T-helper 17 cell (primary cell): ENCODE results near the gene CLC. TPM values are rescaled to one million over a fixed set of nuclear protein-coding genes. Genes with fewer than 3 reads are reported as not detected.
"Not testable (repeated sequence)": the region's sequence is repeated elsewhere in the genome, so short reads cannot be mapped to it uniquely, and the experiment has no call there.

ENCODE experiments used
- ATAC-seq: fragments of 150-1000 bp; cut with Tn5 transposase; 2 replicates; pipeline ENCODE4 v1.10.0; 2021; ENCODE audit warnings: mild to moderate bottlenecking, moderate library complexity
- DNase-seq, 3 donors: peaks; one replicate each; pipeline versions ENCODE4 v3.0.0 to v3.0.0-alpha.2; 2020 to 2021
- H3K9me3 ChIP-seq: one replicate; pipeline ENCODE4 v1.7.0; 2013; ENCODE audit warnings: low read length, mild to moderate bottlenecking; ENCODE audit not compliant: control insufficient read depth, poor library complexity, severe bottlenecking
- H3K27ac Mint-ChIP-seq: one replicate; pipeline ENCODE4 v1.8.0; 2022; ENCODE audit warnings: mild to moderate bottlenecking, moderate library complexity, mixed read lengths
- H3K27me3 Mint-ChIP-seq: one replicate; pipeline ENCODE4 v1.8.0; 2022; ENCODE audit warnings: mixed read lengths
- H3K36me3 Mint-ChIP-seq: one replicate; pipeline ENCODE4 v1.8.0; 2022; ENCODE audit warnings: low read depth, mixed read lengths
- H3K4me1 Mint-ChIP-seq: one replicate; pipeline ENCODE4 v1.8.0; 2022; ENCODE audit warnings: mild to moderate bottlenecking, mixed read lengths
- H3K4me3 Mint-ChIP-seq: one replicate; pipeline ENCODE4 v1.8.0; 2022; ENCODE audit warnings: mild to moderate bottlenecking, moderate library complexity, mixed read lengths
- total RNA-seq, 4 donors: library from RNA in 2 of 4; stranded (reverse) in 2 of 4; gene quantifications; one replicate each; pipeline ENCODE4 v1.2.3 and lab custom pipeline; 2022 to 2026

Gene CLC
- total RNA-seq: 1 to 10 TPM; 1.9 to 8.2 TPM
- 0 to 0.46 reads per million in 2 donors for total RNA-seq (lab: John Stamatoyannopoulos, UW)

DNA sequence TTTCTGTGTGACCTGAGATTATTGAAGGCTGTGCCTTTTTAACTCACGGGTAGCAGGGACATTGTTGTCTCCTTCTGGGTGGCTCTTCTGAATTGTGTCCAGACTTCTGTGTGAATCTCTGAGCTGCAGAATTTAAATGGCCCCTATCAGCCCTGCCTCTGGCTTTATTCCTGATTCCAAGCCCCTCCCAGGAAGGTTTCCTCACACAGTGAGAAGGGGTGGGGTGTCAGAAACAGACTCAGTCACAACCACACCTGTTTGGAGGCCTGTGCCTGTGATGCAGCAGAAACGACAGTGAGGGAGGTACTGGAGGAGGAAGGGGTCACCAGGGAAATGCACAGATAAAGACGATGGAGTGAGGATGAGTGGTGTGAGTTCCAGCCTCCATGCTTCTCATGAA lies at the start of gene CLC:
CLC (minus strand) TSS at position 139 of the 400 bp plus-strand sequence; CDS start at position 62, 77 bp downstream.
- H3K27me3 Mint-ChIP-seq: peaks cover 27% of the 10 kb centered on the region
- no peak within 1 kb of the TSS for H3K4me3 Mint-ChIP-seq
- H3K36me3 Mint-ChIP-seq: peaks cover 3% of the 10 kb centered on the region
- ATAC-seq (no peak), DNase-seq (no peak)
- no peaks in the 10 kb centered on the region for H3K9me3 ChIP-seq
- peaks cover 14% of the 10 kb centered on the region for H3K4me1 Mint-ChIP-seq
- no peak within 1 kb of the TSS for H3K27ac Mint-ChIP-seq

DNA sequence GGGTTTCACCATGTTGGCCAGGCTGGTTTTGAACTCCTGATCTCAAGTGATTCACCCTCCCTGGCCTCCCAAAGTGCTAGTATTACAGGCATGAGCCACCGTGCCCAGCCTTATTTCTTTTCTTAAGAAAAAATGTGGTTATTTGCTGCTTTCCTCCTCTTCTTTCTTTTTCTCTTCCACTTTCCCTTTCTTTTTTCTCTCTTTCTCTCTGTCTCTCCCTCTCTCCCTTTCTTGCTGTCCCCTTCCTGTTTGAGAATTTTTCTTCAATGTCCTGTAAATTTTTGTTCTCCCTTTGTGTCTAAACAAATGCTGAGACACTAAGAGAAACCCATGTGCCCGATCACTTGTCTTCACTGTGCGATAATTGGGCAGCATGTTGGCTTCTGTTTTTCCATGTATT lies 43.1 kb upstream of the CLC start:
- Mint-ChIP-seq H3K36me3 (peaks cover 7% of the 10 kb centered on the region), H3K4me1 (peaks cover 3% of the 10 kb centered on the region), H3K27me3 (peaks cover 68% of the 10 kb centered on the region), H3K27ac (no peak overlapping the region), H3K4me3 (no peak overlapping the region)
- DNase-seq: no peak
- H3K9me3 ChIP-seq: no peaks in the 10 kb centered on the region
- ATAC-seq: no peak

DNA sequence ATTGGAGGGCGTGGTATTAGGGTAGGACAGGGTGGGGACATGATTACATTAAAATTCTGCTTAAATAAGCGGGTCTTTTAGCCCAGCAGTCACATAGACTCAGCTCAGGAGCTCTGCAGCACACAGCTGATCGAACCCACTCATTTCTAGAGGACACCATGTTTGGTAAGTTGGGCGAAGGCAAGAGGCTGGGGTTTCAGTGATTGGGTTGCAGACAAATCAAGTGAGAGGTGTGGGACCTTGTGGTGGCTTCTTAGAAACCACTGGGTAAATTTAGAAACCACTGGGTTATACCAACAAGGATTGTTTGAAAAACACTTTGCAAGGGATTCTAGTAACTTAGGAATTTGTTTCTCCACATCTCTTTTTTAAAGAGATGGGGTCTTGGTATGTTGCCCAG lies 40.9 kb upstream of the CLC start, which contains the start of gene LEUTX:
LEUTX (plus strand) TSS at position 92 of the 400 bp plus-strand sequence; CDS start at position 159, 67 bp downstream.
- H3K36me3 Mint-ChIP-seq: peaks cover 4% of the 10 kb centered on the region
- ATAC-seq: no peak
- DNase-seq: no peak
- H3K4me1 Mint-ChIP-seq: peaks cover 3% of the 10 kb centered on the region
- H3K27me3 Mint-ChIP-seq: peaks cover 47% of the 10 kb centered on the region
- no peak within 1 kb of the TSS for H3K27ac Mint-ChIP-seq
- no peaks in the 10 kb centered on the region for H3K9me3 ChIP-seq
- H3K4me3 Mint-ChIP-seq: no peak within 1 kb of the TSS

DNA sequence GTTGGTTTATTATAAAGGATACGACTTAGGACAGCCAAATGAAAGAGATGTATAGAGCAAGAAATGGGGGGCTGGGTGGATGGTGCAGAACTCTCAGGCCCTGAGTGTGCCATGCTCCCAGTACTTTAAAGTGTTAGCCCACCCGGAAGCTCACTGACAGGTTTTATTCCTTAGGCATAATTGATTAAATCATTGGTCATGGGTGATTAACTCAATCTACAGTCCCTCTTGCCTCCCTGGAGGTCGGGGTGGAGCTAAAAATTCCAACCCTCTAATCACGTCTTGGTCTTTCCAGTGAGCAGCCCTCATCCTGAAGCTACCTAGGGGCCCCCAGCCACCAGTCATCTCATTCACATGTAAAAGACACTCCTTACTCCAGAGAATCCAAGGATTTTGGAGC lies 31.0 kb upstream of the CLC start:
- H3K9me3 ChIP-seq: no peaks in the 10 kb centered on the region
- H3K36me3 Mint-ChIP-seq: no peaks in the 10 kb centered on the region
- no peak overlapping the region for H3K4me3 Mint-ChIP-seq
- ATAC-seq (no peak), DNase-seq (no peak)
- H3K4me1 Mint-ChIP-seq: no peaks in the 10 kb centered on the region
- peaks cover 25% of the 10 kb centered on the region for H3K27me3 Mint-ChIP-seq
- H3K27ac Mint-ChIP-seq: no peak overlapping the region

DNA sequence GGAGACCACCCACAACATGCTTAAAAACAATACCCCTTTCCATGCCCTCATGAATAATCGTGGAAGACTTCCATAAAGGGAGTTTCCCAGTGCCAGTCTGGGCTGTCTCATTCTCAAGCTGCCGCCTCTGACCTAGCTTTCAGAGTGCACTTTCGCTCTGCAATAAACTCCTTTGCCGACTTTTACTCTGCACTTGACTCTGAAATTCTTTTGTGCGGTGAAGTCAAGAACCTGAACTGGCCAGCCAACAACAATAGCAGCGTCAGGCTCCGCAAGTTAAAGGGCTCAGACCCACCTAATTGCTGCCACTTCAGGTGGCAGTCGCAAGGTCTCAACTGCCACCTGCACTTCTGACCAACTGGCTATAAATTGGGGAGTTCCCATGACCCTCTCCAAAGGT lies 30.5 kb upstream of the CLC start:
- ATAC-seq (no peak), DNase-seq (no peak)
- Mint-ChIP-seq H3K36me3 (no peaks in the 10 kb centered on the region), H3K4me3 (no peak overlapping the region), H3K4me1 (no peaks in the 10 kb centered on the region), H3K27ac (no peak overlapping the region), H3K27me3 (peaks cover 25% of the 10 kb centered on the region)
- no peaks in the 10 kb centered on the region for H3K9me3 ChIP-seq

DNA sequence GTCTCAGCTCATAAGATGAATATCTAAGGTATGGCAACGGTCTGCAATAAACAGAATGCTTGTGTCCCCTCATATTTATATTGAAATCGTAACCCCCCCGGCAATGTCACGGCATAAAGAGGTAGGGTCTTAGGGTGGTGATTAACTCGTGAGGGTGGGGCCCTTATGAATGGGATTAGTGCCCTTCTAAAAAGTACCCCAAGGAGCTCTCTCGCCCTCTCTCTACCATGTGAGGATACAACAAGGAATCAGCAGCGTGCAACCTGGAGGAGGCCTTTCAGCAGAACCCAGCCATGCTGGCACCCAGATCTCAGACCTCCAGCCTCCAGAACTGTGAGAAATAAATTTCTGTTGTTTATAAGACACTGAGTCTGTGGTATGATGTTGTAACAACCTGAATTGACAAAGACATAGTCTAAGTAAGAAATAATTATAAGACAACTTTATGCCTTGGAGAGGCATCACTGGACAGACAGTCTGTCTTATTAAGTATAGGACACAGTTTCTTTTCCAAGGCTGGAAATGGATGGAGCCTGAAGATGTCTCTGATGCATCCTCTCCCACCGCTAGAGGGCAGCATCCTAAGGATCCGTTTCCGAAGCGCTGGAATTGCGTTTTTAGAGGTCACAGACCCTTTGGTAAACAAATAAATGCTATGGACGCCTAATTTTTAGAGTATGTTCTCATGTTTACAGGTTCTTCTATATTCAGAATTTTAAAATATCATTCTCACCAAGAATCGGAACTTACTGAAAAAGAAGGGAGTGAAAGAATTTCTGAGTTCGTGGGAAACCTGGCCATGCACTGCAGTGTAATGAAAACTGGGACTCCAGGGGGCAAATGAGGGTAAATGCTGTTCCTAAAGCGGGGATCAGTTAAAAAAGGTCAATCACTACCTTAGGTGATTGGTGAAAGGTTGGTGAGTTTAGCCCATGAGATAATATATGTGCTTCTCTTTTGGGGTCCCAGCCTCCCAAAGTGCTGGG lies 27.6 kb upstream of the CLC start:
- no peaks in the 10 kb centered on the region for H3K9me3 ChIP-seq
- Mint-ChIP-seq H3K4me3 (no peak overlapping the region), H3K36me3 (no peaks in the 10 kb centered on the region), H3K27me3 (peaks cover 7% of the 10 kb centered on the region), H3K27ac (no peak overlapping the region), H3K4me1 (no peaks in the 10 kb centered on the region)
- ATAC-seq (no peak), DNase-seq (peak in 2 of 3 donors; percentile 15)

DNA sequence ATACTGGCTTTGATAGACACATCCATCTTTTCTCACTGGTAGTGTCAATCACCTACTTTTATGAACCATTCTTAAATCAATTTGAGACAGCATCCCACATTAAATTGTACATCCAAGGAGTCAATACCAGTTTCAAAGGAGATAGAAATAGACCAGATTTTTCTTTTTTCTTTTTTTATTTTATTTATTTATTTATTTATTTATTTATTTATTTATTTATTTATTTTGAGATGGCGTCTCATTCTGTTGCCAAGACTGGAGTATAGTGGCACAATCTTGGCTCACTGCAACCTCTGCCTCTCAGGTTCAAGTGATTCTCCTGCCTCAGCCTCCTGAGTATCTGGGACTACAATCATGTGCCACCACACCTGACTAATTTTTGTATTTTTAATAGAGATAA lies 24.0 kb upstream of the CLC start:
- H3K27ac Mint-ChIP-seq, H3K36me3 Mint-ChIP-seq, ATAC-seq, H3K9me3 ChIP-seq, DNase-seq, H3K27me3 Mint-ChIP-seq, H3K4me1 Mint-ChIP-seq, H3K4me3 Mint-ChIP-seq: not testable (repeated sequence)

DNA sequence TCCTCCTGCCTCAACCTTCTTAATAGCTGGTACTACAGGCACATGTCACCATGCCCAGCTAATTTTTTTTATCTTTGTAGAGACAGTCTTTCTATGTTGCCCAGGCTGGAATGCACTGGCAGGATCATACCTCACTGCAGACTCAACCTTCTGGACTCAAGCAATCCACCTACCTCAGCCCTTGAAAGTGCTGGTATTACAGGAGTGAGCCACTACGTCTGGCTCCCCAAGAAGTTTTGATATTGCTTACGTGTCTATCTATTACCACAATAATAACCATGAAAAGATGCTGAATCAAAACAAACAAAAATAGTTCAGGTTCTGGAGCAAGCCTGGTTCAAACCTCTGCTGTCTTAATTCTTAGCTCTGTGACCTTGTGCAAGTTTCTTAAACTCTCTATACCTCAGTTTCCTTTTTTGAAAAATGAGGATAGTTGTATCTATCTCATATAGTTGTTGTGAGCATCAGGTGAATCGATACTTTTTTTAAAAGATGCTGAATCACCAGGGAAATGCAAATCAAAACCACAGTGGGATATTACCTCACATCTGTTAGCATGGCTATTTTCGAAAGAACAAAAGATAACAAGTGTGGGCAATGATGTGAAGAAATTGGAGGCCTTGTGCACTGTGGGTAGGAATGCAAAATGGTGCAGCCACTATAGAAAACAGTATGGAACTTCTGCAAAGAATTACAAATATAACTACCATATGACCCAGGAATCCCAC lies 21.8 kb upstream of the CLC start:
- Mint-ChIP-seq H3K4me3 (no peak overlapping the region), H3K36me3 (peaks cover 2% of the 10 kb centered on the region), H3K4me1 (no peaks in the 10 kb centered on the region), H3K27me3 (peaks cover under 1% of the 10 kb centered on the region), H3K27ac (no peak overlapping the region)
- no peaks in the 10 kb centered on the region for H3K9me3 ChIP-seq
- DNase-seq: no peak
- no peak for ATAC-seq

DNA sequence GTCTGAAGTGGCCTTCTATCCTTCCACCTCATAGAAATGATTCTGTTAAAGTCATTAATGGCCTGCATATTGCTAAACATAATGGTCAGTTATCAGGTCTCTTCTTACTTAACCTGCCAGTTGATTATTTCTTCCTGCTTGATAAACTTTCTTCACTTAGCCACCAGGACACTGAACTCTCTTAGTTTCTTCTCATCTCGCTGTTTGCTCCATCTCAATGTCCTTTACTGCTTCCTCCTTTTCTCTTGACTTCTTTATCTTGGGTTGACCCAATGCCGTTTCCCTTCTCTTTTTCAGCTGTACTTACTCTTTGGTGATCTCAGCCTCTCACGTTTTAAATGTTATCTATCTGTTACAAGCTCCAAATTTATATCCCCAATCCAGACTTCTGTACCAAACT lies 17.1 kb upstream of the CLC start:
- no peak for ATAC-seq
- DNase-seq: no peak
- no peaks in the 10 kb centered on the region for H3K9me3 ChIP-seq
- Mint-ChIP-seq H3K4me3 (no peak overlapping the region), H3K4me1 (no peaks in the 10 kb centered on the region), H3K27me3 (peaks cover 29% of the 10 kb centered on the region), H3K27ac (no peak overlapping the region), H3K36me3 (peaks cover 2% of the 10 kb centered on the region)

DNA sequence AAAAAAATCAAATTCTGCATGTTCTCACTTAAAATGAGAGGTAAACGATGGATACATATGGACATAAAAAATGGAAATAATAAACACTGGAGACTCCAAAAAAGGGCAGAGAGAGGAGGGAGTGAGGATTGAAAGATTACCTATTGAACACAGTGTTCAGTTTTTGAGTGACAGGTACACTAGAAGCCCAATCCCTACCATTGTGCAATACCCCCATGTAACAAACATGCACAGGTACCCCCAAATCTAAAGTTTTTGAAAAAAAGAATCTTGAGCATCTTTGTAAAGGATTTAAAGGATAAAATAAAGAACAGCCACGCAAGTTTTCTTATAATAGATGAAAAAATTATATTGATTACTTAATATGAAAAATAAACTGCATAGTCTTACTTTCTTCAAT lies 16.7 kb upstream of the CLC start:
- no peaks in the 10 kb centered on the region for H3K9me3 ChIP-seq

DNA sequence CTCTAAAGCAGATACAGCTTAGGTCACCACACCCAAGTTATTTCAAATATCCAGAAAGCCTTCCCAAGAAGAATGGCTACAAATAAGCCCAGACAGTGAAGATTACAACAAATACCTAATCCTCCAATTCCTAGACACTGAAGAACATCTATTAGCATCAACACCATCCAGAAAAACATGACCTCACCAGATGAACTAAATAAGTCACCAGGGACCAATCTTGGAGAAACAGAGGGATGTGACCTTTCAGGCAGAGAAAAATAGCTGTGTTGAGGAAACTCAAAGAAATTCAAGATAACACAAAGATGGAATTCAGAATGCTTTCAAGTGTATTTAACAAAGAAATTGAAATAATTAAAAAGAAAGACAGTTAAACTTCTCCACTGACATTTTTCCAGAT lies 15.0 kb upstream of the CLC start:
- no peaks in the 10 kb centered on the region for H3K9me3 ChIP-seq
- ATAC-seq: no peak
- no peak for DNase-seq
- H3K4me1 Mint-ChIP-seq: no peaks in the 10 kb centered on the region
- H3K36me3 Mint-ChIP-seq: no peaks in the 10 kb centered on the region
- H3K27me3 Mint-ChIP-seq: peaks cover 35% of the 10 kb centered on the region
- no peak overlapping the region for H3K4me3 Mint-ChIP-seq
- H3K27ac Mint-ChIP-seq: no peak overlapping the region

More for the DNA sequence above, 16.7 kb upstream of the CLC start:
- Mint-ChIP-seq H3K4me1 (no peaks in the 10 kb centered on the region), H3K27ac (no peak overlapping the region), H3K36me3 (peaks cover 2% of the 10 kb centered on the region), H3K4me3 (no peak overlapping the region), H3K27me3 (peaks cover 29% of the 10 kb centered on the region)
- ATAC-seq (no peak), DNase-seq (no peak)

DNA sequence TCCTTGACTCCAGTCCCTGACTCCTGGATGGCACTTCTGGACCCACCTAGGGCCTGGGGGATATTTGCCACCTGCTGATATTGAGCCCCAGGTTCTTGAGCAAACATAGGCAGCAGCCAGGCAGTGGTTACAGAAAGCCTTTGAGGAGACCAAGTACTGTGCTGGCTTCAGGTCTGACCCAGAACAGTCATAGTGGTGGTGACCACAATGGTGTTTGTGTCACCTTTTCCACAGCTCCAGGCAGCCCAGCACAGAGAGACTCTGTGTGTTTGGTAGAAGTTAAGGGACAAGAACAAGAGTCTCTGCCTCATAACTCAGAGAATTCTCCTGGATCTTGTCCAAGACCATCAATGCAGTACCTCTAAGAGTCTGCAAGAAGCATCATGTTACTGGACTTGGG lies 14.6 kb upstream of the CLC start:
- ATAC-seq (no peak), DNase-seq (no peak)
- peaks cover 37% of the 10 kb centered on the region for H3K27me3 Mint-ChIP-seq
- no peak overlapping the region for H3K27ac Mint-ChIP-seq
- H3K36me3 Mint-ChIP-seq: no peaks in the 10 kb centered on the region
- H3K4me3 Mint-ChIP-seq: no peak overlapping the region
- H3K9me3 ChIP-seq: no peaks in the 10 kb centered on the region
- H3K4me1 Mint-ChIP-seq: no peaks in the 10 kb centered on the region

DNA sequence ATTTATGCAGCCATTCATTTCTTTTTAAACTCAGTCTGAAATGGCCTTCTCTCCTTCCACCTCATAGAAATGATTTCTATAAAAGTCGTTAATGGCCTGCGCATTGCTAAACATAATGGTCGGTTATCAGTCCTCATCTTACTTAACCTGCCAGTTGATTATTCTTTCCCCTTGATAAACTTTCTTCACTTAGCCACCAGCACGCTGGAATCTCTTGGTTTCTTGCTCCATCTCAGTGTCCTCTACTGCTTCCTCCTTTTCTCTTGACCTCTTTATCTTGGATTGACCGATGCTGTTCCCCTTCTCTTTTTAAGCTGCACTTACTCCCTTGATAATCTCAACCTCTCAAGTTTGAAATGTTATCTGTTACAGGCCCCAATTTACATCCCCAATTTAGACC lies 12.2 kb upstream of the CLC start:
- ATAC-seq (no peak), DNase-seq (no peak)
- Mint-ChIP-seq H3K27ac (no peak overlapping the region), H3K4me3 (no peak overlapping the region), H3K27me3 (peaks cover 56% of the 10 kb centered on the region), H3K4me1 (no peaks in the 10 kb centered on the region), H3K36me3 (no peaks in the 10 kb centered on the region)
- H3K9me3 ChIP-seq: no peaks in the 10 kb centered on the region
